ENCODE results near the gene PPP1R26.

Gene PPP1R26

DNA sequence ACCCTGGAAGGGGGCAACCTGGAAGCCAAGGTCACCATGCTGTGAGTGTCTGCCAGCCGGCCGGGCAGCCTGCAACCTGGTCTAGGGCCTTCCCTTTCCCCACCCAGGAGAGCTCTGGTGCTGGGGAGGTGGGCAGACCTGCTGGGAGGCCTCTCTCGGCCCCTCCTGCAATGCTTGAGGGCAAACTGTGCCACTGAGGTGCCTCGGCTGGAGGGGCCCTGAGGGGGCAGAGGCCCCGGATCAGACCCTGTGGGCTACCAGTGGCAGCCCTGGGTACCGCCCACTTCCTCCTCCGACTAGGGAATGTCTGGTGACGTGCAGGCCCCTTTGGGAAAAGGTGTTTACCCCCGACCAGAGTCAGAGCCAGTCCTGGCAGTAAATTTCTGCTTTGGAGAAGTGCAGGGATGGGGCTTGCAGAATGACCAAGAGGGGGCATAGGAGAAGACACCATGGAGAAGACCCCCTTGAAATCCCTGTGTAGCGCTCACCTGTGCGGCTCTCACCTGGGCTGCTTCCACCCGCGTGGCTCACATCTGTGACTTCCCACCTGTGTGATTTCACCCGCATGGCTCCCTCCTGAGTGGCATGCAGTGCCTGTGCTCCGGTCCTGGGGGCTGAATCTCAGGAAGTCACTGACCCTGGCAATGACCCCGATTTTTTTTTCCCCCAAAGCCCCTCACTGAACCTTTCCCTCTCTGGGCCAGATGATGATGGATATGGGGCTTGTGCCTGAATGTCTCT lies 42.7 kb downstream of the PPP1R26 start:
- no peak overlapping the region for H3K4me3 ChIP-seq (ENCODE audit: low read depth, low read length)
- TF ChIP-seq, protein P1, sequence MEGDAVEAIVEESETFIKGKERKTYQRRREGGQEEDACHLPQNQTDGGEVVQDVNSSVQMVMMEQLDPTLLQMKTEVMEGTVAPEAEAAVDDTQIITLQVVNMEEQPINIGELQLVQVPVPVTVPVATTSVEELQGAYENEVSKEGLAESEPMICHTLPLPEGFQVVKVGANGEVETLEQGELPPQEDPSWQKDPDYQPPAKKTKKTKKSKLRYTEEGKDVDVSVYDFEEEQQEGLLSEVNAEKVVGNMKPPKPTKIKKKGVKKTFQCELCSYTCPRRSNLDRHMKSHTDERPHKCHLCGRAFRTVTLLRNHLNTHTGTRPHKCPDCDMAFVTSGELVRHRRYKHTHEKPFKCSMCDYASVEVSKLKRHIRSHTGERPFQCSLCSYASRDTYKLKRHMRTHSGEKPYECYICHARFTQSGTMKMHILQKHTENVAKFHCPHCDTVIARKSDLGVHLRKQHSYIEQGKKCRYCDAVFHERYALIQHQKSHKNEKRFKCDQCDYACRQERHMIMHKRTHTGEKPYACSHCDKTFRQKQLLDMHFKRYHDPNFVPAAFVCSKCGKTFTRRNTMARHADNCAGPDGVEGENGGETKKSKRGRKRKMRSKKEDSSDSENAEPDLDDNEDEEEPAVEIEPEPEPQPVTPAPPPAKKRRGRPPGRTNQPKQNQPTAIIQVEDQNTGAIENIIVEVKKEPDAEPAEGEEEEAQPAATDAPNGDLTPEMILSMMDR (IDR thresholded peaks at IDR 0.05; ENCODE audit: control insufficient read depth, extremely low read depth, insufficient read depth), result no peak
- no peak for DNase-seq (ENCODE audit: low read depth)

DNA sequence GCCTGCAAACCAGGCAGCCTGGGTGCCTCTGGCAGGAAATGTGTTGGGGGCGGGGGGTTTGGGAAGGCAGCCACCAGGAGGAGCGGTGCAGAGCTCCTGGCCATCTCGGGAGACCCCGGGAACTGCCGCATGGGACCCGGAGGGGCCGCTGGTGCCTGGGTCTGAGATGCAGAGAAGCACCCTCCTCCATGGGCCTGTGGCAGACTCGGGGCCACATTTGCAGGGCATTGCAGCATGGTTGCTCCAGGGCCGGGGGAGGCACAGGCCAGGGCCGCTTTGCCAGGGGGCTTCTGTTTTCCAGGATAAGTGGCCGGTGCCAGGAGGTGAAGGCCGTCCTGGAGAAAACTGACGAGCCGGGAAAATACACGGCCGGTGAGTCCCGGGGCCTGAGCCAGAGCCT lies 43.3 kb downstream of the PPP1R26 start:
- H3K4me3 ChIP-seq (ENCODE audit: low read depth, low read length), result no peak overlapping the region
- TF ChIP-seq, protein P1 (IDR thresholded peaks at IDR 0.05; ENCODE audit: control insufficient read depth, extremely low read depth, insufficient read depth), result no peak
- no peak for DNase-seq (ENCODE audit: low read depth)

DNA sequence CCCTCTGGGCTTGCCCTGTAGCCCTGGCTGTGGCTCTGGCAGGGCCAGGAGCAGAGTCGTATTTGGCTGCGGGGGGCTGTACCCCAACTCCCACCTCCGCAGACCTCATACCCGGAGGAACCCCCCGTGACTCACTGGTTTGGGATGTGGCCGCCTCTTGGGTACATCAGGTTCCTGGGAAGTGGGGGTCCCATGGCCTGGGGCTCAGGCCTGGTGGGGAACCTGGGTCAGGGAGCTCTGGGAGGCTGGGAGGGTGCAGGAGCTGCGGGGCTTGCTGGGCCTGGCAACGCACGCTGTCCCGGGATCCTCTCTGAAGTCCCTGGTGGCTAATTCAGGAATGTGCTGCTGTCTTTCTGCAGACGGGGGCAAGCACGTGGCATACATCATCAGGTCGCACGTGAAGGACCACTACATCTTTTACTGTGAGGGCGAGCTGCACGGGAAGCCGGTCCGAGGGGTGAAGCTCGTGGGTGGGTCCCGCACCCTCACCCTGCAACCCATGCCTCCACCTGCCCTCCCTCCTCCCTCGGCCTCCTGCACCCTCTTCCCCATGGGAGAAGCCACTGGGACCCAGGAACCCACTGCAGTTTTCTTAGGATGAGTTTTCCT lies 44.0 kb downstream of the PPP1R26 start:
- TF ChIP-seq, protein P1 (IDR thresholded peaks at IDR 0.05; ENCODE audit: control insufficient read depth, extremely low read depth, insufficient read depth), result no peak
- DNase-seq (ENCODE audit: low read depth), result no peak
- no peak overlapping the region for H3K4me3 ChIP-seq (ENCODE audit: low read depth, low read length)

DNA sequence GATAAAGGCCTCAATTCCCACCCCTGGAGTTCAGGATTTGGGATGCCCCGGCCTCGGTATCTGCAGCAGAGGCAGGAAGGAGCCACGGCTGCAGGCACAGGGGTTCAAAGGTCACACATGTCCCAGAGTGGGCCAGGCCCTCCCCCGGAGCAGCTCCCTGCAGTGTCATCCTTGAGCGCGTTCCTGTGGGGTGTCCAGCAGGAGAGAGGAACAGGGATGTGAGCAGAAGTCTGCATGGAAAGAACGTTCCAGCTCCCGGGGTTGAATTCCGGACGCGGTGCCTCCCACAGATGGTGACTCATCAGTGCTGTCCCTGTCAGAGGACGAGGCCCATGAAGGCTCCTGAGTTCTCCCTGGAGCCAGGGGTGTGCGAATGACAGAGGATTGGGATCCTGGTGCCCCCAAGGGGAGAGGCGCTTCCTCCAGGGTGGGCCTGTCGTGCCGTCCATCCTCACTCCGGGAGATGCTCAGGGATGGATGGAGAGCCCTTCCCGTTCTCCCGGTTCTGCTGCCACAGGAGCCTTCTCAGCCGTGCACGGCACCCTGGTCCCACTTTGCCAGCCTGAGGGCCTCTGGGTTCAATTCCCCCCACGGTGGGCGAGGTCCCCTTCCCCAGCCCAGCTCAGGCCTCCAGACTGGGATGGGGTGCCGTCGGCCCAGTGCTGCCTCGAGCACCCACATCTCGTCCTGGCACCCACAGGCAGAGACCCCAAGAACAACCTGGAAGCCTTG lies 44.7 kb downstream of the PPP1R26 start:
- TF ChIP-seq, protein P1 (IDR thresholded peaks at IDR 0.05; ENCODE audit: control insufficient read depth, extremely low read depth, insufficient read depth), result no peak
- DNase-seq (ENCODE audit: low read depth), result no peak
- H3K4me3 ChIP-seq (ENCODE audit: low read depth, low read length), result no peak overlapping the region

DNA sequence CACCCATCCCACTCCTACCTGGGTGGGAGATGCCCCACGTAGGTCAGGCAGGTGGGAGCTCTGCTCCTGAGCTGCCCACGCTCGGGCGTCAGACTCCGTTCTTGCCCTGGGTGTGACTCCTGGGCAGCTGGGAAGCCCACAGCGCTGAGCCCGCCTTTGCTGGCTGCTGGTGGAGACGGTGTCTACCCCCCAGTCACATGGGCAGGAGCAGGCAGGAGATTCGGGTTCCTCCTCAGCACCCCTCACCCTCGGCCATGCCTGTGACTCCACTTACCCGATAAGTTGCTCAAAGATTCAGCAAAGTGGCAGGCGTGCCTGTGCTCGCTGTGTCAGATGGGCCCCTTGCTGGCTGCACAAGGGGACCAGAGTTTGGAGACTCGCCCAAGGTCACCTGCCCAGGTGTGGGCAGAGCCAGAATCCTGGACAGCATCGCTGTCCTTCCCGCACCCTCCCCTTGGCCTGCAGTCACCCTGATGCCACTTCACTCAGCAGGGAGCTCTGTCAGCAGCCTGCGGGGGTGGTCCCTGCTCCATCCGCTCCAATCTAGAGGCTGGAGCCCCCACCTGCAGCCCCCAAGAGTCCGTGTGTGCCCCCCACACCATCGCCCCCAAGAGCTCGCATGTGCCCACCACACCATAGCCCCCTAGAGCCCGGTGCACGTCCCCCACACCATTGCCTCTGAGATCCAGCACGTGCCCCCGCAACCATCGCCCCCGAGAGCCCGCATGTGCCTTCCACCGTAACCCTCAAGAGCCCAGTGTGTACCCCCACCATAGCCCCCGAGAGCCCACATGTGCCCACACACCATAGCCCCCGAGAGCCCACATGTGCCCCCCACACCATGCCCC lies 45.9 kb downstream of the PPP1R26 start:
- TF ChIP-seq, protein P1 (IDR thresholded peaks at IDR 0.05; ENCODE audit: control insufficient read depth, extremely low read depth, insufficient read depth), result no peak
- no peak for DNase-seq (ENCODE audit: low read depth)
- H3K4me3 ChIP-seq (ENCODE audit: low read depth, low read length), result no peak overlapping the region

DNA sequence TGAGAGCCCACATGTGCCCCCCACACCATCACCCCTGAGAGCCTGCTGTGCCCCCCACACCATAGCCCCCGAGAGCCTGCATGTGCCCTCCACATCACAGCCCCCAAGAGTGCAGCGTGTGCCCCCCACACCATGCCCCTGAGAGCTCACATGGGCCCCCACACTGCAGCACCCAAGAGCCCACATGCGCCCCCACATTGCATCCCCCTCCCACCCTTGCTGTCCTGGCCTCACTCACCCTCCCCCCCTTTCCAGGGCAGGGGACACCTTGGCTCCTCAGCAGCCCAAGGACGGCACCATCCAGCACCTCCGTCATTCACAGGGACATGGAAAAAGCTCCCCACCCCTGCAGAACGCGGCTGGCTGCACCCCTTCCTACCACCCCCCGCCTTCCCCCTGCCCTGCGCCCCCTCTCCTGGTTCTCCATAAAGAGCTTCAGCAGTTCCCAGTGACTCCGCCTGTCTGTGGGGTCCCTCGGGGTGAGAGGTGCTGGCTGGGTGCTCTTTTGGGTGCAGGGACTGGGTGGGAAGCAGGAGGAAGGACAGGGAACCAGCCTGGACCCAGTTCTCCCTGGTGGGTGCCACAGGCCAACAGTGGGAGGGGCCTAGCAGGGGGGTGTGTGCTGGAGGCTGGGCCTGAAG lies 46.6 kb downstream of the PPP1R26 start:
- TF ChIP-seq, protein P1 (IDR thresholded peaks at IDR 0.05; ENCODE audit: control insufficient read depth, extremely low read depth, insufficient read depth), result no peak
- no peak for DNase-seq (ENCODE audit: low read depth)
- no peak overlapping the region for H3K4me3 ChIP-seq (ENCODE audit: low read depth, low read length)

Data from LNCaP clone FGC (cell line).